ENCODE data around the gene SLC6A11. TPM values are rescaled to one million over a fixed set of nuclear protein-coding genes. Genes with fewer than 3 reads are reported as not detected.

SLC6A11 gene
- total RNA-seq, 2 donors from 2014 or later = not detected

- intact Hi-C loops (cut with DNase I) = no loop called here
These were observed 102.0 kb downstream of the SLC6A11 start for GRCh38 chr3:10918011-10918410.

GRCh38 chr3:10919636-10920035 is 103.6 kb downstream of the SLC6A11 start:
- no peak for ATAC-seq
- intact Hi-C loops (cut with DNase I) = no loop called here
- DNase-seq = no peak

More at GRCh38 chr3:10918011-10918410, 102.0 kb downstream of the SLC6A11 start:
- ATAC-seq = no peak
- DNase-seq = no peak

GRCh38 chr3:10925436-10926255 is 109.6 kb downstream of the SLC6A11 start:
- DNase-seq (no peak), ATAC-seq (no peak)
- intact Hi-C loops (cut with DNase I) = no loop called here

DNA sequence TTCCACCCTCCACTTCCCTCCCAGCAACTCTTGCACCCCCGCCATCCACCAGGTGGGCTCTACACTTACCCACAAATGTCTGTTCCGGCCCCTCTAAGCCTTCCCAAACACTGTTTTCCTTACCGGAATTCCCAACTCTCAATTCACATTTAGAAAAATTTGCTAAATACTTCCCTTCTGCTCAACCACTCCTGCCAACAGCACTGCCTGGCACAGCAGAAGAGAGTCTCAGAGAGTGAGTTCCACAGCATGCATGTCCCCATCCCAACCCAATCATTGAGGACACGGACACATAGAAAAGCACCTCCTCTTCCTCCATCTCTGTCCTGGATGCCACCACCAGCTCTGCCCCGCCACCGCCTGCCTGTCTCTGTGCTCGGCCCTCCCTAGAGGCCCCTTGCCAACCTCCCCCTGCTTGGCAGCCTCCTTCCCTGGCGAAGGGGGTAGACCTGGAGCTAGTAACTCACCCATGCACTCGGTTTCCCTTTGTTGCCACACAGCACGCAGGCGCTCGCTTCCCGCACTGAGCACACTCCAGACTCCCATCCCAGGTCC is 110.3 kb downstream of the SLC6A11 start:
- DNase-seq = no peak
- intact Hi-C loops (cut with DNase I) = no loop called here
- ATAC-seq = no peak

- DNase-seq = peak; percentile 77
- intact Hi-C loops (cut with DNase I) = no loop called here
- ATAC-seq = peak; percentile 62 to 82
These were observed 110.9 kb downstream of the SLC6A11 start for GRCh38 chr3:10926811-10927521.

DNA sequence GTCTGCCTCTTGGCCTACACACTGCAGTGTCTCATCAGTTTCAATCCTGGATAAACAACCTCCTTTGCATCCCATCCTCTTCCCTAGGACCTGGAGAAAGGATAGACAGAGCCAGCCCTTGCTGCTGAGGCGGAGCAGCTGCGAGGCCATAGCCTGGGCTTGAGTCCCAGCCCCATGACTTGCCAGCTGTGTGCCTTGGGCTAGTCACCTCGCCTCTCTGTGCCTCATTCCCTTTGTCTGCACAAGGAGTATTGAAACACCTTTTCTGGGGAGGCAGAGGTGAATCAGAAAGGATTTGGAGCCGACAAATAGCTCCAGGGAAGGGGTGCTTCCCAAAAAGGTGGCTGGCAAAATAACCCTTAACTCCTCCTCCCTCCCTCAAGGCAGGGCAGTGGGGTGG is 111.5 kb downstream of the SLC6A11 start:
- intact Hi-C loops (cut with DNase I) = no loop called here
- peak; percentile 44 for DNase-seq
- ATAC-seq = peak in 1 of 2 donors; percentile 71

- ATAC-seq = no peak
- DNase-seq = no peak
- intact Hi-C loops (cut with DNase I) = no loop called here
These were observed 112.5 kb downstream of the SLC6A11 start for GRCh38 chr3:10928407-10928960.

- DNase-seq = no peak
- intact Hi-C loops (cut with DNase I) = no loop called here
- ATAC-seq = no peak
These were observed 113.0 kb downstream of the SLC6A11 start for GRCh38 chr3:10928961-10929471.

- intact Hi-C loops (cut with DNase I) = no loop called here
- DNase-seq = no peak
These were observed 114.1 kb downstream of the SLC6A11 start for GRCh38 chr3:10929978-10930665.

DNA sequence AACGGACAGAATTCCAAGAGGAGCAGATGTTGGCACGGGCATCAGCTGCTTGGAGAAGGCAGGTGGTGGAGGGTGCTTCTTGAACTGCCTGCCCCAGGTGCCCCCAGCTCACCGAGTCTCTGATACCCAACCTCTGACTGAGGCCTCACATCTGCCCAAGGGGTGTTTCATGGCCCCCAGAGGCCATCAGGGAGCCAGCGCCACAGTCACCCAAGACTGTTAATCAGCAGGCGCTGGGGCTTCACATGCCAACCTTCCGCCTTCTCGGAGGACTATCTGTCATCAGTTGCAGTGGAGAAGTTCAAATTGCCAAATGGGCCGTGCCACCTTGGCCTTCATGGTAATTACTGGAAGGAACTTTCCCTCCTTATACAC is 114.6 kb downstream of the SLC6A11 start:
- intact Hi-C loops (cut with DNase I) = no loop called here
- no peak for ATAC-seq
- no peak for DNase-seq

More at GRCh38 chr3:10929978-10930665, 114.1 kb downstream of the SLC6A11 start:
- ATAC-seq = no peak

DNA sequence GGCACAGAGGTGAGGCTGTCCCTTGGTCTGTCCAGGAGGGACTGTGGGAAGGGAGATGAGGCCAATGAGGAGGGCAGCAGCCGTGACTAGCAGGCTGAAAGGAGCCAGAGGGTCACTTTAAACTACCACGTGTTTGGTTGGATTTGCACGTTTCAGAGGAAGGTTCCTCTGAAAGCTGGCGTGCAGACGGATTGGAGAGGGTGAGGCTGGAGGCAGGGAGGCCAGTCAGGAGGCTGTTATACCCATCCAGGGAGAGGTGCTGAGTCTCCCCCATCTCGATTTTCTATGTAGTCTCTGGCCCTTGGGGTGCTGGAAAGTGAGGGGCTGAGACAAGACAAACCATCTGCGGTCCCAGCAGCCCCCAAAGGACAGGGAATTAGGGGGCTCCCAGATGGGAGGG is 116.6 kb downstream of the SLC6A11 start:
- DNase-seq (no peak), ATAC-seq (no peak)
- intact Hi-C loops (cut with DNase I) = no loop called here

- ATAC-seq (no peak), DNase-seq (no peak)
- intact Hi-C loops (cut with DNase I) = no loop called here
These were observed 117.0 kb downstream of the SLC6A11 start for GRCh38 chr3:10933021-10933420.

DNA sequence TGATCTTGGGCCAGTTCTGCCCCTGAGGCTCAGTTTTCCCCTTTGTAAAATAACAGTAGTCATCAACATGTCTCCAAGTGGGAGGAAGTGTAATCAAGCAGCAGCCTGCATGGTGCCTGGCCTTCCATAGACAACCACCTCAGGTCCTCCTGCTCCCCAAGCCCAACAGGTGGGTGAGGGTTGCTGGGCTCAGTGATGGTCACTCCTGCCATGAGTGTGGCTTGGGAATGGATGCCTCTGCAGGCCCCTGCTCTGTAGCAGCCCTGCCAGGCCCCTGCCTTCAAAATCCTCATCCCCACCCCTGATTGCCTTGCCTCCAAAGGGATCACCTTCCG is 117.4 kb downstream of the SLC6A11 start:
- ATAC-seq (no peak), DNase-seq (no peak)
- intact Hi-C loops (cut with DNase I) = no loop called here

GRCh38 chr3:10933805-10934481 is 117.9 kb downstream of the SLC6A11 start:
- DNase-seq = peak; percentile 61

GRCh38 chr3:10935028-10935427 is 119.0 kb downstream of the SLC6A11 start:
- intact Hi-C loops (cut with DNase I) = no loop called here
- no peak for DNase-seq
- no peak for ATAC-seq

More at GRCh38 chr3:10933805-10934481, 117.9 kb downstream of the SLC6A11 start:
- peak in 1 of 2 donors; percentile 78 for ATAC-seq
- intact Hi-C loops (cut with DNase I) = no loop called here

- DNase-seq = no peak
- ATAC-seq = no peak
- intact Hi-C loops (cut with DNase I) = no loop called here
These were observed 120.0 kb downstream of the SLC6A11 start for GRCh38 chr3:10935846-10936631.

GRCh38 chr3:10936686-10937085 is 120.7 kb downstream of the SLC6A11 start:
- DNase-seq (no peak), ATAC-seq (no peak)
- intact Hi-C loops (cut with DNase I) = no loop called here
